ENCODE results near the gene ZNF593OS. TPM values are rescaled to one million over a fixed set of nuclear protein-coding genes. Genes with fewer than 3 reads are reported as not detected.
A peak's percentile ranks its signal among the peaks of the same experiment; 100 is the strongest.

ZNF593OS gene
- polyA plus RNA-seq, 3 donors = 0.50 to 0.59 TPM; not detected in 1

DNA sequence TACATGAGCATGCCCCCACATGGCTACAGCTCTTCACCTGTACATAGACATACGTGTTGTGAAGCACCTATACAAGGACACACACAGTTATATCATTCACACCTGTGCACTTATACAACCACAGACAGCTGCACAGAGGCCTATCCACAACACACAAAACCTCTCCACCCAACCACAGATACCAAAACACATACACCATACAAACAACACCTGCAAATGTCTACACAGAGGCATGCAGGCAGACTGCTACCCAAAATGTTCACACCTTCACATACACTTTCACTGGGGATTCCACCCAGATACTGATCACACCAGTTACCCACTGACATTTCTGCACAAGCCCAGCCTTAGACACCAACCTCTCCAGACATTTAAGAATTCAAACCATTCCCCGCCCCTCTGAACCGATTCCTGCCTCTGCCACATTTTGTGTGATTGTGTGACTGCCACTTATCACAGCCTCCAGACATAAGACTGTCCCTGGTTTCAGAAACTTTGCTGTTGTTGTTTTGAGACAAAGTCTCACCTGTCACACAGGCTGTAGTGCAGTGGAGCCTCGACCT, 4.8 kb downstream of the ZNF593OS start:
- intact Hi-C loops (cut with micrococcal nuclease) = loop anchor here (5.0 kb wide), 2 partner anchors 66 to 156 kb away; partner anchors contain the start of gene CEP85 (in 1 of the 2)
- H3K4me1 ChIP-seq (ENCODE audit: control insufficient read depth in 1 of 2, insufficient read depth in 2 of 2, low read length in 2 of 2) = peaks cover 29 to 40% of the 10 kb centered on the region in 2 donors
- no peak overlapping the region for H3K27ac ChIP-seq (ENCODE audit: low read depth in 1 of 2, low read length in 2 of 2)
- no peak overlapping the region for H2AFZ ChIP-seq (ENCODE audit: insufficient read depth, low read depth, low read length, poor library complexity, severe bottlenecking)
- H3K36me3 Mint-ChIP-seq = peaks cover 2 to 3% of the 10 kb centered on the region in 2 donors
- H3K27ac Mint-ChIP-seq = no peak overlapping the region
- DNase-seq = no peak
- no peaks in the 10 kb centered on the region for H3K9me3 ChIP-seq (replicated peaks in 1 of 2; ENCODE audit: control insufficient read depth in 1 of 2, insufficient read depth in 1 of 2, low read length in 2 of 2)
- 100% methylated on average over 1 of the region's 4 CpGs for WGBS (ENCODE audit: insufficient coverage)
- H3K9ac ChIP-seq (ENCODE audit: insufficient read depth, low read length, poor library complexity, severe bottlenecking) = no peak overlapping the region
- H3K27me3 ChIP-seq (ENCODE audit: control insufficient read depth in 2 of 2, insufficient read depth in 2 of 2, low read length in 2 of 2) = peaks cover 10 to 32% of the 10 kb centered on the region in 2 donors
- peaks cover 29% of the 10 kb centered on the region for H3K4me1 Mint-ChIP-seq
- H3K9me3 Mint-ChIP-seq = peaks cover 0 to 9% (median 0%) of the 10 kb centered on the region in 7 donors
- TF ChIP-seq, protein P1, sequence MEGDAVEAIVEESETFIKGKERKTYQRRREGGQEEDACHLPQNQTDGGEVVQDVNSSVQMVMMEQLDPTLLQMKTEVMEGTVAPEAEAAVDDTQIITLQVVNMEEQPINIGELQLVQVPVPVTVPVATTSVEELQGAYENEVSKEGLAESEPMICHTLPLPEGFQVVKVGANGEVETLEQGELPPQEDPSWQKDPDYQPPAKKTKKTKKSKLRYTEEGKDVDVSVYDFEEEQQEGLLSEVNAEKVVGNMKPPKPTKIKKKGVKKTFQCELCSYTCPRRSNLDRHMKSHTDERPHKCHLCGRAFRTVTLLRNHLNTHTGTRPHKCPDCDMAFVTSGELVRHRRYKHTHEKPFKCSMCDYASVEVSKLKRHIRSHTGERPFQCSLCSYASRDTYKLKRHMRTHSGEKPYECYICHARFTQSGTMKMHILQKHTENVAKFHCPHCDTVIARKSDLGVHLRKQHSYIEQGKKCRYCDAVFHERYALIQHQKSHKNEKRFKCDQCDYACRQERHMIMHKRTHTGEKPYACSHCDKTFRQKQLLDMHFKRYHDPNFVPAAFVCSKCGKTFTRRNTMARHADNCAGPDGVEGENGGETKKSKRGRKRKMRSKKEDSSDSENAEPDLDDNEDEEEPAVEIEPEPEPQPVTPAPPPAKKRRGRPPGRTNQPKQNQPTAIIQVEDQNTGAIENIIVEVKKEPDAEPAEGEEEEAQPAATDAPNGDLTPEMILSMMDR (IDR thresholded peaks at IDR 0.05) = no peak
- H3K4me2 ChIP-seq (replicated peaks; ENCODE audit: extremely low read depth, low read length, poor library complexity, severe bottlenecking) = no peak overlapping the region
- no peaks in the 10 kb centered on the region for H3K36me3 ChIP-seq (replicated peaks in 1 of 2; ENCODE audit: control insufficient read depth in 1 of 2, insufficient read depth in 2 of 2, low read length in 2 of 2)
- H3K4me3 Mint-ChIP-seq = no peak overlapping the region
- H3K4me3 ChIP-seq (replicated peaks in 1 of 3; ENCODE audit: low read depth in 2 of 3, low read length in 3 of 3) = no peak overlapping the region
- peaks cover 26 to 38% (median 38%) of the 10 kb centered on the region in 3 donors for H3K27me3 Mint-ChIP-seq (ENCODE audit: low read depth in 3 of 3)
- peaks cover 12% of the 10 kb centered on the region for H3K79me2 ChIP-seq (ENCODE audit: insufficient read depth, low read length)
- no peaks in the 10 kb centered on the region for H4K20me1 ChIP-seq (ENCODE audit: insufficient read depth, low read length)

DNA sequence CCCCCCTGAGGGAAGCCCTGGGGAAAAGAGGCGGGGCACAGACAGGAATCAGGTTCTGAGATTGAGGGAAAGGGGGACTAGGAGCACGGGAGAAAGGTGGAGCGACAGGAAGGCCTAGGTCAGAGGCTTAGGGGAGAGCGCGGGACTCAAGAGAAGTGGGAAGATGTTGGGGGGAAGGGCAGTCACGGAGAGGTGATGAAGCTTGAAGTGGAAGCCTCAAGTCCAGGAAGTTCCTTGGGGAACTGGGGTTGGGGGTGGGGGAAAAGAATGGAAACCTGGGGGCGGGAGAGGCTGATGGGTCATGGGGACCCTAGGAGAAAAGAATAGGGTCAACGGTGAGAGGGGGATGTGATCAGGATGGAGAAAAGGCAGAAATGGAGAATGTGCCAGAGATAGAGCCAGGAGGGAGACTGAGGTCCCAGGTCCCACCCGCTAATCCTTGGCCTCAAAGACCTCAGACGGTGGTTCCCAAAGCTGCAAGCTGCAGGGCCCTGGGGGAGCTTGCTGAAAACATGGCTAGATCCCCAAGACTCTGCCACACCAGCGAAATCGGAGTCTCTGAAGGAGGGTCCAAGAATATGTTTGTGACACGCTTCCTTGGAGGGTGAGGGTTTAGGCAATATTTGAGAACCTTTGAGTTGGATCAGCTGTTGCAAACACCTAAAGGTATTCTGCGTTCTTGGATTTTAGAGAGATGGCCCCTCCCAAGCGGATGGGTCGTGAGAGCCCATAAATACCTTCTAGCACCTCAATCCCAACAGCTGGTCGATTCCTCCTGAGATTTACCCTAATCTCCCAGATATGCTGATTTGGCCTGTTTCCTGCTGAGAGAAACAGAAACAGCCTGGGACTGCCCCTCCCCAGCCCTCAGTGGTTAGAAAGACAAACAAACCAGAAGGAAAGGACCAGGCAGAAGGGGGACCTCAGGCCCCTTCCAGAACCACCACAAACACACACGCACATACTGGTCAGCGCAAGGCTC, 6.5 kb downstream of the ZNF593OS start:
- Mint-ChIP-seq H3K27me3 (ENCODE audit: low read depth in 3 of 3) (peaks cover 34 to 52% (median 48%) of the 10 kb centered on the region in 3 donors), H3K36me3 (peaks cover 0 to 2% of the 10 kb centered on the region in 2 donors), H3K27ac (peak overlapping the region in 4 of 7 donors; percentile 37 to 57 (median 51)), H3K4me1 (peaks cover 23% of the 10 kb centered on the region), H3K4me3 (peak overlapping the region; percentile 70 to 85), H3K9me3 (peaks cover 0 to 9% (median 0%) of the 10 kb centered on the region in 7 donors)
- no peaks in the 10 kb centered on the region for H3K9me3 ChIP-seq (replicated peaks in 1 of 2; ENCODE audit: control insufficient read depth in 1 of 2, insufficient read depth in 1 of 2, low read length in 2 of 2)
- peak overlapping the region; percentile 80 for H2AFZ ChIP-seq (ENCODE audit: insufficient read depth, low read depth, low read length, poor library complexity, severe bottlenecking)
- WGBS (ENCODE audit: insufficient coverage) = 70% methylated on average over 15 of the region's 19 CpGs
- H4K20me1 ChIP-seq (ENCODE audit: insufficient read depth, low read length) = no peaks in the 10 kb centered on the region
- no peak for DNase-seq
- H3K4me2 ChIP-seq (replicated peaks; ENCODE audit: extremely low read depth, low read length, poor library complexity, severe bottlenecking) = peak overlapping the region; percentile 73
- TF ChIP-seq, protein P1 (IDR thresholded peaks at IDR 0.05) = no peak
- H3K9ac ChIP-seq (ENCODE audit: insufficient read depth, low read length, poor library complexity, severe bottlenecking) = no peak overlapping the region
- H3K4me3 ChIP-seq (replicated peaks in 1 of 3; ENCODE audit: low read depth in 2 of 3, low read length in 3 of 3) = peak overlapping the region in 1 of 3 experiments; percentile 68
- intact Hi-C loops (cut with micrococcal nuclease) = loop anchor here (1.0 to 5.0 kb wide), 5 partner anchors 43 to 157 kb away; partner anchors contain the start of gene CEP85 (in 1 of the 2)
- H3K27me3 ChIP-seq (ENCODE audit: control insufficient read depth in 2 of 2, insufficient read depth in 2 of 2, low read length in 2 of 2) = peaks cover 13 to 46% of the 10 kb centered on the region in 2 donors
- H3K27ac ChIP-seq (ENCODE audit: low read depth in 1 of 2, low read length in 2 of 2) = no peak overlapping the region
- no peaks in the 10 kb centered on the region for H3K36me3 ChIP-seq (replicated peaks in 1 of 2; ENCODE audit: control insufficient read depth in 1 of 2, insufficient read depth in 2 of 2, low read length in 2 of 2)
- peaks cover 3% of the 10 kb centered on the region for H3K79me2 ChIP-seq (ENCODE audit: insufficient read depth, low read length)
- H3K4me1 ChIP-seq (ENCODE audit: control insufficient read depth in 1 of 2, insufficient read depth in 2 of 2, low read length in 2 of 2) = peaks cover 27 to 39% of the 10 kb centered on the region in 2 donors
